ENCODE measurements around the gene CHMP1B. TPM values are rescaled to one million over a fixed set of nuclear protein-coding genes. Genes with fewer than 3 reads are reported as not detected.

CHMP1B gene
- total and polyA plus RNA-seq, 8 donors: 17.9 to 96.0 (median 39.5) TPM

- TF ChIP-seq POLR2AphosphoS5 (IDR thresholded peaks at IDR 0.05): no peak
- H3K9me3 ChIP-seq: no peaks in the 10 kb centered on the region
These were observed 27.7 kb upstream of the CHMP1B start for GRCh38 chr18:11823545-11823944.

GRCh38 chr18:11826836-11827235 is 24.4 kb upstream of the CHMP1B start:
- Histone ChIP-seq H3K27me3 (no peaks in the 10 kb centered on the region), H3K4me3 (no peak overlapping the region), H3K9me3 (no peaks in the 10 kb centered on the region), H3K27ac (no peak overlapping the region), H3K36me3 (no peaks in the 10 kb centered on the region), H3K4me1 (no peaks in the 10 kb centered on the region)
- DNase-seq: no peak
- 78 to 85% (median 84%) methylated on average over 12 of the region's 12 CpGs for WGBS, 5 donors
- TF ChIP-seq CTCF (IDR thresholded peaks at IDR 0.05): no peak
- no peak for TF ChIP-seq POLR2AphosphoS5 (IDR thresholded peaks at IDR 0.05)
- no peak for TF ChIP-seq POLR2A (IDR thresholded peaks at IDR 0.05)
- TF ChIP-seq EP300 (IDR thresholded peaks at IDR 0.05): no peak
- intact Hi-C loops (cut with DNase I; ENCODE audit: low total_unique reads): no loop called here

More at GRCh38 chr18:11823545-11823944, 27.7 kb upstream of the CHMP1B start:
- WGBS, 5 donors: 43 to 53% (median 49%) methylated on average over 5 of the region's 5 CpGs
- Histone ChIP-seq H3K4me3 (no peak overlapping the region), H3K27ac (no peak overlapping the region), H3K27me3 (no peaks in the 10 kb centered on the region), H3K36me3 (no peaks in the 10 kb centered on the region), H3K4me1 (no peaks in the 10 kb centered on the region)
- DNase-seq: no peak
- intact Hi-C loops (cut with DNase I; ENCODE audit: low total_unique reads): no loop called here

- Histone ChIP-seq H3K36me3 (no peaks in the 10 kb centered on the region), H3K27ac (no peak overlapping the region), H3K27me3 (no peaks in the 10 kb centered on the region), H3K4me1 (no peaks in the 10 kb centered on the region), H3K4me3 (no peak overlapping the region), H3K9me3 (no peaks in the 10 kb centered on the region)
- TF ChIP-seq POLR2A (IDR thresholded peaks at IDR 0.05) (no peak), POLR2AphosphoS5 (IDR thresholded peaks at IDR 0.05) (no peak), EP300 (IDR thresholded peaks at IDR 0.05) (no peak), CTCF (IDR thresholded peaks at IDR 0.05) (no peak)
- intact Hi-C loops (cut with DNase I; ENCODE audit: low total_unique reads): no loop called here
- WGBS, 5 donors: 62 to 69% (median 66%) methylated on average over 6 of the region's 6 CpGs
- DNase-seq: no peak
These were observed 22.3 kb upstream of the CHMP1B start for GRCh38 chr18:11828786-11829432.

GRCh38 chr18:11830585-11830984 is 20.6 kb upstream of the CHMP1B start:
- DNase-seq: no peak
- intact Hi-C loops (cut with DNase I; ENCODE audit: low total_unique reads): no loop called here
- no peaks in the 10 kb centered on the region for H3K27me3 ChIP-seq
- no peaks in the 10 kb centered on the region for H3K4me1 ChIP-seq
- H3K27ac ChIP-seq: no peak overlapping the region
- no peaks in the 10 kb centered on the region for H3K36me3 ChIP-seq
- TF ChIP-seq CTCF (IDR thresholded peaks at IDR 0.05): no peak
- no peak for TF ChIP-seq EP300 (IDR thresholded peaks at IDR 0.05)
- TF ChIP-seq POLR2A (IDR thresholded peaks at IDR 0.05): no peak
- TF ChIP-seq POLR2AphosphoS5 (IDR thresholded peaks at IDR 0.05): no peak
- no peak overlapping the region for H3K4me3 ChIP-seq
- no peaks in the 10 kb centered on the region for H3K9me3 ChIP-seq
- 91 to 96% (median 95%) methylated on average over 4 of the region's 4 CpGs for WGBS, 5 donors

GRCh38 chr18:11831921-11832320 is 19.3 kb upstream of the CHMP1B start:
- TF ChIP-seq POLR2AphosphoS5 (IDR thresholded peaks at IDR 0.05): no peak
- no peak overlapping the region for H3K4me3 ChIP-seq
- no peaks in the 10 kb centered on the region for H3K4me1 ChIP-seq
- H3K27ac ChIP-seq: no peak overlapping the region
- no peaks in the 10 kb centered on the region for H3K9me3 ChIP-seq
- 81 to 93% (median 81%) methylated on average over 3 of the region's 3 CpGs for WGBS, 5 donors
- no peak for DNase-seq
- intact Hi-C loops (cut with DNase I; ENCODE audit: low total_unique reads): no loop called here
- no peaks in the 10 kb centered on the region for H3K36me3 ChIP-seq
- H3K27me3 ChIP-seq: no peaks in the 10 kb centered on the region
